ENCODE data around the gene POU2AF2.
"Not testable (repeated sequence)": the region's sequence is repeated elsewhere in the genome, so short reads cannot be mapped to it uniquely, and the experiment has no call there.

POU2AF2 gene

DNA sequence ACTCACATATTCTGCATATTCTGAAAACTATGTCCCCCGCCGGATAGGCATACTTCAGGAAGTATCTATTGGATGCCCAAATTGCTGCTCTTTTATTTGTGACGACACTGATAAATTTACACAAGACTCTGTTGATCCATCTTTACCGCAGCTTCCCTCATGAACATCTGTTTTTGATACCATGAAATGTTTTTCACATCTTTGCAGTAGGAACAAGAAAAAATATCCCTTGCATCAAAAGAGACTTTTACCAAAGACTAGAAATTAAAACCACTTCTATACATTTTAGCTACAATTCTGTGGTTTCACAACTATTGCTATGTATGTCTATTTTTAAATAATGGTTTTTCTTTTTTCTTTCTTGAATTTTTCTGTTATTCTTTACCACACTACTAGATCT is 15.3 kb downstream of the POU2AF2 start:
- peak; percentile 76 for DNase-seq

DNA sequence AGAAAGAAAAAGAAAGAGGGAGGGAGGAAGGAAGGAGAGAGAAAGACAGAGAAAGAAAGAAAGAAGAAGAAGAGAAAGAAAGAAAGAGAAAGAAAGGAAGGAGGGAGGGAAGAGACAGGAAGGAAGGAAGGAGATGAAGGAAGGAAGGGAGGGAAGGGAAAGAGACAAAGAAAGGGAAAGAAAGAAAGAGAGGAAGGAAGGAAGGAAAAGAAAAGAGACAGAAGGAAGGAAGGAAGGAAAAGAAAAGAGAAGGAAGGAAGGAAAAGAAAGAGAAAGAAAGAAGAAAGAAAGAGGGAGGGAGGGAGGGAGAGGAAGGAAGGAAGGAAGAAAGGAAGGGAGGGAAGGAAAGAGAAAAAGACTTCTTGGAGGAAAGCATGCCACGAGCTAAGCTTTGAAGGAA is 19.1 kb downstream of the POU2AF2 start:
- no peak for DNase-seq

DNA sequence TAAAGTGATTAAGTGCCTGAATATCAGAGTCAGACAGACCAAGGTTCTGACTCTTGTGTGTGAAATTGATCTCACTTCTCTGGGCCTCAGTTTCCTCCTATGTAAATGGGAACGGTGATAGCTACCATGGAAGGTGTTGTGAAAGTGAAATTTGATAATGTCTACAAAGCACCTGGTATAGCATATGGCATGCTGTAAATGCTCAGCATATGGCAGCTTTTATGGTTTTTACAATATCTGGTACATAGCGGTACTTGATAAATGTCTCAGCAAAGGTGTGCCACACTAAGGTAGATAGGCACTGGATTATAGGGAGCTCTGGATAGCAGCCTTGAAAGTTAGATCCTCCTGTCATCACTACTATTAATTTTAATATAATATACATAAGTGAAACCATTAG is 19.9 kb downstream of the POU2AF2 start:
- no peak for DNase-seq

DNA sequence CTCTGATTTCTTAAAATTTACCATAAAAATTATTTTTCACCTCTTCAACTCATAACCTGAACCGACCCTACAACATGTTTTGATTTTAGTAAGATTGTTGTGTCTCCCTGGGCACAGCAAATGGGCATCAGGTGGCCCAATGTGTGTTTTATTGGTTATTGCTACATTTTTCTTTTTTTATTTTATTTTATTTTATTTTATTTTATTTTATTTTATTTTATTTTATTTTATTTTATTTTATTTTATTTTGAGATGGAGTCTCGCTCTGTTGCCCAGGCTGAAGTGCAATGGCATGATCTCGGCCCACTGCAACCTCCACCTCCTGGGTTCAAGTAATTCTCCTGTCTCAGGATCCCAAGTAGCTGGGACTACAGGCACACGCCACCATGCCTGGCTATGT is 22.8 kb downstream of the POU2AF2 start:
- DNase-seq, result not testable (repeated sequence)

DNA sequence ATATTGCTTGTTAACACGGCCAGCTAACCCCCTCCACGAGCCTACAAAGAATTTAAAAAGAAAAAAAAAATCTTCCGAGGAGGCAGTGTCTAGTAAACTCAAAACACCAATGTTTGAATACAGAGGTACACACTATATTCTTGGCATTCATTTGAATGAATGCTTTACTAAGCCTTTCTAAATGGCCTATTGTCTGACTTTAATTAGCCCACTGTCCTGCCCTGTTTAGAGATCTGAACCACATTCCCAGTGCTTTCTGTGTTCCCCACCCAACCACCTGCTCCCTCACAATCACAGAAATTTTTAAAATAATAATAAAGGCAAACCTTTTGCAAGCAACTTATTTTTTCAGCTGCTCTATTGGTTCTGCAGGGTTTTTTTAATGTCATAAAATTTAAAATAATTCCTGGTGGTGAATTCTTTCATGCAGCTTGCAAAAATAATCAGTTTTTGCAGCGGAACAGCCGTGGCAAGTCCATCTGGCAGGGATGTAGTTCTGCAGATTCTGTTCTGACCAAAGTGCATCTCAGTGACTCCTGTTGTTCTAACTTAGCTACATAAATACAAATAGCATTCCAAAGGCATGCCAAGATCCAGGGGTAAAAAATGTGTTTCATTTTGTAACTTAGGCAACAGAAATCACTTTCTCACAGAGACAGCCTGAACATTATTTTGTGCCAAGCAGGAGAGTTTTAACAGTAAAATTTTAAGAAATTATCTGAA is 23.8 kb downstream of the POU2AF2 start:
- DNase-seq, result no peak

DNA sequence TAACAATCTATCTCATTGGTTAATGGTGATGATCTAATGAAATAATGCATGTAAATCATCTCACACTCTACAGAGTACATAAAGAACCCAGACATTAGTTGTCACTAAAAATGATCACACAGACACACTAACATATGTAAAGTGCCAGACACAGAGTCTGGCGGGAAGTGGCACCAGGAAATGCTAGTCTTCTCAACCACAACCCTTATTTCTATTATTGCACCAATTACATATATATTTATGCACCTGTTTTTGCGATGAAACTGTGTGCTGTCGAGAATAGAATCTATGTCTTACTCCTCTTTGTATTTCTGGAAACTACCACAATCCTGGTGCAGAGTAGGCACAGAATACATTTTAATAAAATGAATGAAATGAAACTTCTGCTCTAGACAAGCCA is 26.9 kb downstream of the POU2AF2 start:
- no peak for DNase-seq

DNA sequence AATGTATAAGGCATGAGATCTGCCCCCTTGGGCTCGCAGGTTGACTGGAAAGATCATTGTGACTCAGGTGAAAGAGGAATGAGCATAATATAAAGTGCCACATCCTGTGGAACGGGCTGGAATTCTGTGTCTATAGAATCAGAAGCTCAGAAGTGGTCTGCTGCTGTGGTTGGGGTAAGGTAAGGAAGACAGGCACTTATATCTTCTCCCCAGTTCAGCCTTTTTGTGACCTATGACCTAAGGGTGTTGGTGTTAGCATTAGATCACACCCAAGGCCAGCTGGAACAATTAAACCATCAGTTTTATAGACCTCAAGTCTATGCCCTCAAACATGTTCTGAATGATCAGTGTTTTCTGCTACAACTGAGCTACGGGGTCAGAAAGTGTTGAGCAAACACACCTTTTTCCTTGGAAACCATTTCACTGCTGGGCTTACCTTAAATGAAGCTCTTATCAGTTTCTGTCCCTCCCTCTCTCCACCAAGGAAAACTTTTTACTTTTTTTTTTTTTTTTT is 37.1 kb downstream of the POU2AF2 start:
- DNase-seq, result no peak

DNA sequence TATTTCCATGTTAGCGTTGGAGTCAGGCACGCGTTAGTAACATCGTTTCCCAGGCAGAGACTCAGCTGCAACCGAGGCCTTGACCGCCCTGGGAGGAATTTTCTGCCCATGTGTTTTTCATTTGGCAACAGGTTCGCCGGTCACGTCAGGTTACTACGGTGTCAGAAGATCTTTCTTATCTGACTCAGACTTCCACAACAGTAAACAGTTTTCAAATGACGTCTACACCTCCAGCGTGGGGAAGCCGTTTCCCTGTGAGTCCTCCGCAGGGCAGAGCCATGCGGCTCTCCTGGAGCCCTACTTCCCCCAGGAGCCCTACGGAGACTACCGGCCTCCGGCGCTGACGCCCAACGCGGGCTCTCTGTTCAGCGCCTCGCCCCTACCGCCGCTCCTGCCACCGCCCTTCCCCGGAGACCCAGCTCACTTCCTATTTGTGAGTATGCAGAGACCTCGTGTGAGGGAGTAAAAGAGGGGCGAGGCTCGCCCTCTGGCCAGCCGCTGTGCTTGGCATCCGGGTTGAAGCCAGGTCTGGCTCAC is 38.5 kb downstream of the POU2AF2 start:
- peak; percentile 63 for DNase-seq

DNA sequence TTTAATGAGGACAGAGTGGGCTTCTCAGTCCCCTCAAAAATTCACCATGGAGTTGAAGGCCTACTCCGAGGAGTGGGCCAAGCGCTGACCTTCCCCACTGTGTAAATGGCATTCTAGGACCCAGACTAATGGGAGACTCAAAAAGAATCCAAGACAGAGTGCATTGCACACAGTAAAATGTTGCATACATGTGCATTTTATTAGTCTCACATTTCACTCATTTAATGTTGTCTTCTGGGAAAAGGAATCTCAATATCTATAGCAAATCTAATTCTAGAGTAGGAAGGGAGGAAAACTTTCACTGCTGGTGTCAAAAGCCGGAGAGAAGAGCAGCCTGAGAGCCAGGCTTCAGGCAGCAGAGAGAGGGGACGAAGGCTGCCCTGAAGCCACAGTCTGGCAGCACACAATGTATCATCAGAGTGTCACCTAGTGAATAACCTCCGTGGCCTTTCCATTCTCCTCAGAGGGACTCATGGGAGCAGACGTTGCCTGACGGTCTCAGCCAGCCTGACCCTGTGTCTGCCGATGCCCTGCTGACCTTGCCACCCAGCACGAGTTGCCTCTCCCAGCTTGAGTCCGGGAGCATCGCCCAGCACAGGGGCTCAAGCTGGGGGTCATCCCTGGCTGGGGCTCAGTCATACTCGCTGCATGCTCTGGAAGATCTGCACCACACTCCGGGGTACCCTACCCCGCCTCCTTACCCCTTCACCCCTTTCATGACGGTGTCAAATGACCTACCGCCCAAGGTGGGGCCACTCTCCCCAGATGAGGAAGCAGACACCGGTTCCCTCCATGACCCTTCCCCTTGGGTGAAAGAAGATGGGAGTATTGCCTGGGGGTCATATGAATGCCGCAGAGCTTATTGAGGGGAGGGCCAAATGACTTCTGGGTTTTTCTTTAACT is 39.9 kb downstream of the POU2AF2 start:
- DNase-seq, result no peak

DNA sequence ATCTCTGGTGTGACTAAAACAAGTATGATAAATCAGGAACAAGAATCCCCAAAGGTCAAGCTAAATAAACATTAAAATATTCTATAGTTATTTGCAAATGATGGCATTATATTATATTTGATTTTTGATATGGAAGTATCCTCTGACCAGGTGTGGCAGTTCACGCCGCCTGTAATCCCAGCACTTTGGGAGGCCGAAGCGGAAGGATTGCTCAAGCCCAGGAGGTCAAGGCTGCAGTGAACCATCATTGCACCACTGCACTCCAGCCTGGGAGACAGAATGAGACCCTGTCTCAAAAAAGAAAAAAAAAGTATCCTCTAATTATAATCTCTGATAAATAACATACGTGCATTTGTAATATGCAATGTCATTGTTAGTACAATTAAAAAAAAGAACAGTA is 46.2 kb downstream of the POU2AF2 start:
- DNase-seq, result no peak

DNA sequence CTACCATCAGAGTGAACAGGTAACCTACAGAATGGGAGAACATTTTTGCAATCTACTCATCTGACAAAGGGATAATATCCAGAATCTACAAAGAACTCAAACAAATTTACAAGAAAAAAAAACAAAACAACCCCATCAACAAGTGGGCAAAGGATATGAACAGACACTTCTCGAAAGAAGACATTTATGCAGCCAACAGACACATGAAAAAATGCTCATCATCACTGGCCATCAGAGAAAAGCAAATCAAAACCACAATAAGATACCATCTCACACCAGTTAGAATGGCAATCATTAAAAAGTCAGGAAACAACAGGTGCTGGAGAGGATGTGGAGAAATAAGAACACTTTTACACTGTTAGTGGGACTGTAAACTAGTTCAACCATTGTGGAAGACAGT is 46.9 kb downstream of the POU2AF2 start:
- DNase-seq, result not testable (repeated sequence)

DNA sequence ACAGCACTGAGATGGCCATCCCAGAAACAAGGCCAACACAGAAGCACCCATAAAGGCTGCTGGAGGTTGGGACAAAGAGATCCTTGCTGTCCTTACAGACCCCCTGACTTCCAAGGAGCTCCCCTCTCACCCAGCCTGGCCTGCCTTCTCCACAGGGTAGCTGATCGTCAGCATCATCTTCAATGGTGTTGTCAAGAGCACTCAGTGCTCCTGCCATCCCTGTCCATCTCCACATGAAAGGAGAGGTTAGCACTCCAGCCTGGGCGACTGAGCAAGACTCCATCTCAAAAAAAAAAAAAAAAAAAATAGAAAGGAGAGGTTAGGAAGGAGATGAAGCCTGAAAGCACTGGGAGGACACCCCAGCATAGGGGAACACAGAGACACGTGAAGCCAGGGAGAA is 50.7 kb downstream of the POU2AF2 start:
- no peak for DNase-seq

DNA sequence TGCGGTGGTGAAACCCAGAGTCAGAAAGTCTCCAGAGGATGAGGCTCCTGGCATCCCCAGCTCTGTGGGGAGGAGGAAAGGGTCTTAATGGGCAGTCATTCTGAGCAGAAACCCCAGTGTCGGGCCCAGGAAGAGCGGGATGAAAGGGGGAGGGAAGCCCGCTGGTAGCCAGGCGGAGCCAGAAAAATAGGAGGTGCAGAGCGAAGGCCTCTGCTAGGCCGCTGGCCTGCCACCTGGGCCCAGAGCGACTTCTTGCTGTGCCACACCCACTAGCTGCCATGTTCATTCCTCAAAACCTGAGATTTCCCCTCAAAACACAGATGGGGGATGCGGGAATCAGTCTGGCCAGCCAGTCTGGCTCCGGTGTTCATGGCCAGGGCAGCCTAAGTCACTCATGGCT is 52.2 kb downstream of the POU2AF2 start:
- no peak for DNase-seq

DNA sequence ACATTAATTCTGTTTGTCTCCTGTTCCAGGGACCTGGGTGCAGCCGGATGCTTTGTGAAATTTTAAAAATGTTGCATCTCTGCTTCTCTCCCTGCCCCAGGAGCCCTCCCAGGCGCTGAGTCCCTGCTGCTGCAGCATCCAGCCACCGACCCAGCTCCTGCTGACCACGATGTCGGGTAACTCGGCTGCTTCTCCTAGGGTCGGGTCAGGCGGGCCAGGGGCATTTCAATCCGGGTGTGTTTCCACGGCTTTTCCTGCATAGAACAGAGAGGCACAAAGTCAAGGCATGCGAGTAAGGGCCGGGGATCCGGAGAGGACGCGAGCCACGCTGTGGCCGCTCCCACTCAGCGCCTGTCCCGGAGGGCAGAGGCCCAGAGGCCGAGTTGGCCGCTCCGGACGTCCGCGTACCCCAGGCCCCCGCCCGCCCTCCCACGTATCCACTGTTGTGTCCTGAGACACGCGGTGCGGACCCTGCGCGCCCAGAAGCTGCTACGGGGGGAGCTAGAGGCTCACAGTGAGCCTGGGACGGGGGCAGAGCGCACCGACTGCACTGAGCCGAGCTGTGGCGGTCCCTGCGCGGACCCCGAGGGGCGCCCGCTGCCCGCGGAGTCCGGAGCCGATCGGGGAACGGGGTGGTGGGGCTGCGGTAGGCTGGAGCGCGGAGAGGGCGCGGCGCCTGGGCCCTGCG is 53.0 kb downstream of the POU2AF2 start, which contains the start of gene POU2AF3:
Gene POU2AF3, plus strand, starts transcription at position 134 of the 688 bp plus-strand sequence. Its CDS starts 36 bp downstream, at position 170.
- DNase-seq, result no peak

DNA sequence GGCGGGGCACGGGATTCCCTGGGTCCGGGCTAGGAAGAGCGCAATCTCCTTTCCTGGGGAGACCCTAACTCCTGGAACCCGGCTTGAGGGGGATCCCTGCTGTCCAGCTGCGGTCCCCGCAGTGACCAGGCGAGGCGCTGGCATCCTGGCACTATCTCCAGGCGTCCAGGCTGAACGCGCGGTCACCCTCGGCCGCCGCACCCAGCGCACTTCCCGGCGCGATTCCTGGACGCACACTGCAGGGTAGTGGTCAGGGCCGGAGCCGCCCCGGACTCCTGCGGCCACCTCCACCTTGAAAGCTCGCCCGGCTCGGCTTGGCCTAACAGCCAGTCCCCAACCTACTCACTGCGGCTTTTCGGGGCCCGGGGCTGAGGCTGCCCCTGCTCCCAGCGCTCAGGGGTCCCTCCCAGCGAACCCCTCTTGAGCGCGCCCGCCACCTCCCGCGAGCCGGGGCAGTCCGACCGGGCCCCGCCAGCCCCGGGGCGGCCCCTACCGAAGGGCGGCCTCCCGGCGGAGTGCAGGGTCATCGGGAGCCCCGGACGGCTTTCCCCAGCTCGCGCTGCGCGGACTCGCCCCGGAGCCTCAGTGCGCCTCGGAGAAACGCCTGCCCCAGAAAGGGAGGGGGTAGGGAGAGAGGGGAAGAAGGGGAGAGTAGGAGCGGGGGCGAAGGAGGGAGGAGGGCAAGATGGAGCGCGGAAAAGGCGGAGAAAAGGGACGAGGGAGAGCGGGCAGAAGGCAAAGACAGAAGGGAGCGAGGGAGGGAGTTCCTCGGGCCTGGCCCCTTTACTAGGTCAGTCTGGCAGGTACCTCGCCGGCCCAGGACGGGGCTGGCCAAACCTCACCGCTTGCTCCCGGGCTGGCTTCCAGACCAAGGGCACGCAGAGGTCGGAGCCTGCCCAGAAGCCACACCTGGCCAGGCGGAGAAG is 53.8 kb downstream of the POU2AF2 start:
- DNase-seq, result peak; percentile 26

DNA sequence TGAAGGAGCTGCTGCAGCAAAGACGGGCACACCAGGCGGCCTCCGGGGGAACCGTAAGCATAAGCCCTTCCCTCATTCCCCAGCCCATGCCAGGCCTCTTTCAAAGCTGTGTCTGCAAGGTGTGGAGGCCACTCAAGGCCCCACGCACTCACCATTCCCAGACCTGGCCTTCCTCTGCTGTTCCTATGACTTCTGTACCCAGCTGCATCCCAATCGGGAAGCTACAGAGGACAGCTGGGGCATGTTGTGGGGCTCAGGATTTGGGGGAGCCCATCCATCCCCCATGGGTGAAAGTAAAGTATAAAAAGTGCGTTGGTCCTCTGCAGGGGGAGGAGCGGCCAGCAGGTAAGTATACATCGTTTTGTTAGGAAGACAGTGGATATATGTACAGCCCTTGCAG is 55.0 kb downstream of the POU2AF2 start:
- DNase-seq, result no peak

DNA sequence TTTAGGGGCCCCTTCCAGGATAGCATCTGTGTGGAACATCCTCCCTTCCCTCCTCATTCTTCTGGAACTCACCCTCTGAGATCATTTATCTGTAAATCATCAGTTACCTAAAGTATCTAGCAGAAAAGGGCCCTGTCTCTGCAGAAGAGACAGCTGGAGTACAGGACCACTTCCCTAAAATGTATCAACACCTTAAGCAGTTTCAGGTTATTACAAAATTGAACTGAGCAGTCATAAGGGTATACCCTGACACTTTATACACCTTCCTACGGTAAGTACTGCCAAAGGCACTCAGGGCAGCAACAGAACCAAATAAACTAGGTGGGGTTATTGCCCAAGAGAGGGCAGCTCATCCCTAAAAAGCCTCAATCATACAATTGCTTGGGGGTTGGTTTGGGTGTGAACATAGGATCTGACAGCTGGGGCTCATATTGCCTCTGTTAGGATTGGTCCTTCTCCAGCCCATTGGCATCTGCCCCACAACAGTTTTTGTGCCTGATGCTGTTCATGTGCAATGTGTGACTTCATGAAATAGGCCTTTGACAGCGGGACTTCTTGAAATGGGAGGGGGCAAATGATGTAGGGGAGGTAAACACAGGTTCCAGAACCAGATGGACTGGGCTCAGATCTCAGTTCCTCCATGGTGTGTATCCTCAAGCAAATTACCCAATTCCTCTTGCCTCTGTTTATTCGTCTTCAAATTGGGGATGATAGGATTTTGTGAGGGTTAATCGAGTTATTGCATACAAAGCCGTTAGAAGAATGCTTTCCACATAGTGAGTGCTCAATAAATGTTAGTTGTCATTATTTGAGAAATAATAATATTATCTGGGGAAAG is 55.7 kb downstream of the POU2AF2 start:
- DNase-seq, result no peak

DNA sequence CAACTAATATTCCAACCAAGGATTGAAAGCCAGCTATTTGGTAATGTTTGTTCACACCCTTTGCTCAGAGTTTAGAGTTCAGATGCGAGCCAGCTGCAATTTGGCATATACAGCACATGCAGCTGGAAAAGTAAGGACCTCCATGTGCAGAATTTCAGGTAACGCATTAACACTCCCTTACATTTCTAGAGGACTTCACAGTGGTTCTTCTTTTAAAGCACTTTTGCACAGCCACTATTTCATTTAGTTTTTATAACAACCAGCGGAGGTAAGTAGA is 56.3 kb downstream of the POU2AF2 start:
- DNase-seq, result no peak

DNA sequence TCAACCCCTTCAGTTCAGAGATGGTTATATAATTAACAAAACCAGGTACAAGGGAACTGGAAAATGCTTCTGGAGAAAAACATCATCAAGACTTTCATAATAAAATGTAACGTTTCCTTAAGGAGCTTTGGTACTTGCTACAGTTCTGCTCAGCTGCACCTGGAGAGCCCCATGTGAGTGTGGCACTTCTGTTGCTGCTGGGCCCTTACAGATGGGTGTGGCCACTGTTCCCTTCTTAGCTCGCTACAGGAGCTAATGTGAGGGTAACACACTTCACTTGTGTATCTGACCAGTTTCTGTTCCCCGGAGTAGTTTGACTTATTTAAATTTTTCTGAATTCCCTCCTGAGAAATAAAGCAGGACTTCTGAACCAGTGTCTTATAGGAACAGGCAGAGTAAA is 56.8 kb downstream of the POU2AF2 start:
- no peak for DNase-seq

DNA sequence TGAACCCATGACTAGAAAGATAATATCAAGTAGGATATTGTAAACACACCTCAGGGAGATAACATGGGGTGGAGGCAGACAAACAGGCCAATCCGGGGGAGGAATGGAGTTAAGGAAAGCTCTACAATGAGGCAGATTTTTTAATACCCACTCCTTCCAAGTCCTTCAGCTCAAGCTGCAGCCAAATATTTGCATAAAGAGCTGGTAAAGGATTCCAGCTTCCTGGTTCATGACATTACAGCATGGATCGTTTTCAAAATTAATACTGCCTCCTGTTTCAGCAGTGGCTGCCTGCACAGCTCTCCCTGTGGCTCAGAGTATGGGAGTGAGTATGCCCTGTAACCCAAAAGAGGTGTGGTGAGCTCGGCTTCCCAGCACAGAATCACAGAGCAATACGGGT is 57.9 kb downstream of the POU2AF2 start:
- no peak for DNase-seq

DNA sequence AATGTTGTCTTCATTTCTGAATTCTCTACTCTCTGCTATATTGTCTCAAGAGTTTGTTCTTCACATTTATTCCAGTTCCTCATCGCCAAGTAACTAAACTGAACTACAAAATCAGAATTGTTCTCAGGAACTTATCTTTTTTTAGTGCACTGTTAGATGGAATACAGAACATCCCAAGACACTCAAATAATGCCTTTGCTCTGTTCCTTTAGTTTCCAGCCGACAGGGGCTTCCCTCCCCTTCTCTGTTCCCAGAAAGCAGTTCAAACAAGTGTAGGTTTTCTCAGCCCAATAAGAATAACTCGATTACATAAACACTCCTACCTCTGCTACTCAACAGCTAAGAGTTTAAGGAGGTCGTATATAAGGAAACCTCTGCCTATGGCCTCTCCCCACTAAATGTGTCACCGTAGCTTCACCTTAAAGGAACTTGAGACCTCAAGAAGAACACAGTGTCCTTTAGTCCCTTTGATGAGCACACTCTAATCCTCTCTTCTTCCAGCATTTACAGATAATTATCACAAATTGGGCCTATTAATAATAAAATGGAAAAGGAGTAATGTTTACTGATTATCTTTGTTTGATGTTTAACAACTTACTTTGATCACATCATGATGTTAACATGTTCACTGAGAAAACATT is 59.8 kb downstream of the POU2AF2 start:
- DNase-seq, result no peak

All from fibroblast of skin of right biceps (primary cell).